HG02610 (cell line): Measurements from ENCODE around the gene ZCCHC8.
"Not testable (repeated sequence)": the region's sequence is repeated elsewhere in the genome, so short reads cannot be mapped to it uniquely, and the experiment has no call there.

Experiments used
- ATAC-seq: cut with Tn5 transposase; IDR thresholded peaks from one replicate; pipeline ENCODE4 v1.9.1; 2021; ENCODE audit warnings: mild to moderate bottlenecking, moderate library complexity; ENCODE audit not compliant: unreplicated experiment

ZCCHC8 gene

DNA sequence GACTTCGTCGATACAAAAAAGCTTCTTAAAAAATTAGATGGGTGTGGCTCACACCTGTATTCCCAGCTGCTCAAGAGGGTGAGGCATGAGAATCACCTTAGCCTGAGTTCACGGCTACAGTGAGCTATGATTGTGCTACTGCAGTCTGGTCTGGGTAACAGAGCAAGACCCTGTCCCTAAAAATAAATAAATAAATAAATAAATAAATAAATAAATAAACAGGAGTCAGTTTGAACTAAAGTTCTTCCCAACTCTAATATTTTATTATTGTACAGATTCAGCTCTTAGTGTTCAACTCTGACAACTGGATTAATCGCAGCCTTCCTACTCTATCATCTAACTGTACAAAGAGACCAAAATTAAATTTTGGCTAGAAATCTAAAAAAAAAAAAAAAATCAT lies 65.5 kb downstream of the ZCCHC8 start:
- no peak for ATAC-seq

DNA sequence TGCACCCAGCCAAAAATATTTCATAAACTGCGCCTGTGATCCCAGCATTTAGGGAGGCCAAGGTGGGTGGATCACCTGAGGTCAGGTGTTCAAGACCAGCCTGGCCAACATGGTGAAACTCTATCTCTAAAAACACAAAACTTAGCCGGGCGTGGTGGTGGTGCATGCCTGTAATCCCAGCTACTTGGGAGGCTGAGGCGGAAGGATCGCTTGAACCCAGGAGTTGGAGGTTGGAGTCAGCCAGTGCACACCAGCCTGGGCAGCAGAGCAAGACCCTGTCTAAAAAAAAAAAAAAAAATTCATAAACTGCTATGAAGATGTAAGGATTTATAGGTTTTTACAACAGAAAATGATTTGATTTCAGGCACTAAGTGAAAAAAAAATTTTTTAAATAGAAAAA lies 71.7 kb downstream of the ZCCHC8 start:
- ATAC-seq = not testable (repeated sequence)

GRCh38 chr12:122427403-122427802 lies 73.3 kb downstream of the ZCCHC8 start:
- ATAC-seq = no peak

GRCh38 chr12:122423258-122424165 lies 77.2 kb downstream of the ZCCHC8 start:
- no peak for ATAC-seq

- peak; percentile 4 for ATAC-seq
Observed at GRCh38 chr12:122422730-122423257, 77.9 kb downstream of the ZCCHC8 start.

DNA sequence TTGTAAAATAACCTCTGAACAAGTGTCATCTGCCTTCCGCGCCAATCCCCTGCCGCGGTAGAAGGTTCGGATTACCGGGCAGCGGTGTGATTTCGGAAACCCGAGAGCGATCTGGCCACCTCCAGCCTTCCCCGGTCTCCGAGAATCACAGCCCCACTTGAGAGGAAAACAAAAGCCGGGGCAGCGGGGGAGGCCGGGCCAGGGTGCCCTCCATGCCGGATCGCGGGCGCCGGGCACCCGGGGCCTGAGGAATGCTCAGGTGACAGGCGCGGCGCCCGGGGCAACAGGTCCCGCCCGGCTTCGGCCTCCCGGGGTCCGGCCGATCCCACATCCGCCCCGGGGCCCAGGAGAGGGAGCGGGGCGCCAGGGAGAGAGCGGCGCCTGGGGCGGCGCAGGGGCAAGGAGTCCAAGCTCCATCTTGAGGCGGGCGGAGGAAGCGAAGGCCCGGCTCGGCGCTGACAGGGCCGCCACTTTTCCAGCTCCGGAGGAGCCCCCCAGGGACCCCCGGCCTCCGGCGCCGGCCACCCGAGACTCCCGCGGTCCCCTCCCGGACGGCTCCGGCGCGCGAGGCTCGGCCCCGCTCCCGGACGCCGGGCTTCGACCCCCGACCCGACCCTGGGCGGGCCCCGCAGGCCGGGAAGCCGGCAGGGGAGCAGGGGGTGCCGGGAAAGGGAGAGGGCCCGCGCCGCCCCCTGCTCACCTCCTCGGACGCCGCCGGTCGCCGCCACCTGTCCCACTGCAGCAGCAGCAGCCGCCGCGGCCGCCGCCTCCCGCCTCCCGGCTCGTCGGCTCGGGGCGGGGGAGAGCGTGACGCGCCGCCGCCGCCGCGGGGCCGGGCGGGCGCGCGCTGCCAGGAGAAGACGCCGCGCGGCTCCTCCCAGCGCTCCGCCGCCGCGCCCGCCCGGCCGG lies 78.7 kb downstream of the ZCCHC8 start, which contains the start of gene CLIP1:
CLIP1 (minus strand) TSS at position 849 of the 909 bp plus-strand sequence. CDS start 42,217 bp downstream, outside the sequence.
- ATAC-seq = peak; percentile 63
